ENCODE measurements around the gene THADA.
A peak's percentile ranks its signal among the peaks of the same experiment; 100 is the strongest.
"Not testable (repeated sequence)": the region's sequence is repeated elsewhere in the genome, so short reads cannot be mapped to it uniquely, and the experiment has no call there.

THADA gene, protein sequence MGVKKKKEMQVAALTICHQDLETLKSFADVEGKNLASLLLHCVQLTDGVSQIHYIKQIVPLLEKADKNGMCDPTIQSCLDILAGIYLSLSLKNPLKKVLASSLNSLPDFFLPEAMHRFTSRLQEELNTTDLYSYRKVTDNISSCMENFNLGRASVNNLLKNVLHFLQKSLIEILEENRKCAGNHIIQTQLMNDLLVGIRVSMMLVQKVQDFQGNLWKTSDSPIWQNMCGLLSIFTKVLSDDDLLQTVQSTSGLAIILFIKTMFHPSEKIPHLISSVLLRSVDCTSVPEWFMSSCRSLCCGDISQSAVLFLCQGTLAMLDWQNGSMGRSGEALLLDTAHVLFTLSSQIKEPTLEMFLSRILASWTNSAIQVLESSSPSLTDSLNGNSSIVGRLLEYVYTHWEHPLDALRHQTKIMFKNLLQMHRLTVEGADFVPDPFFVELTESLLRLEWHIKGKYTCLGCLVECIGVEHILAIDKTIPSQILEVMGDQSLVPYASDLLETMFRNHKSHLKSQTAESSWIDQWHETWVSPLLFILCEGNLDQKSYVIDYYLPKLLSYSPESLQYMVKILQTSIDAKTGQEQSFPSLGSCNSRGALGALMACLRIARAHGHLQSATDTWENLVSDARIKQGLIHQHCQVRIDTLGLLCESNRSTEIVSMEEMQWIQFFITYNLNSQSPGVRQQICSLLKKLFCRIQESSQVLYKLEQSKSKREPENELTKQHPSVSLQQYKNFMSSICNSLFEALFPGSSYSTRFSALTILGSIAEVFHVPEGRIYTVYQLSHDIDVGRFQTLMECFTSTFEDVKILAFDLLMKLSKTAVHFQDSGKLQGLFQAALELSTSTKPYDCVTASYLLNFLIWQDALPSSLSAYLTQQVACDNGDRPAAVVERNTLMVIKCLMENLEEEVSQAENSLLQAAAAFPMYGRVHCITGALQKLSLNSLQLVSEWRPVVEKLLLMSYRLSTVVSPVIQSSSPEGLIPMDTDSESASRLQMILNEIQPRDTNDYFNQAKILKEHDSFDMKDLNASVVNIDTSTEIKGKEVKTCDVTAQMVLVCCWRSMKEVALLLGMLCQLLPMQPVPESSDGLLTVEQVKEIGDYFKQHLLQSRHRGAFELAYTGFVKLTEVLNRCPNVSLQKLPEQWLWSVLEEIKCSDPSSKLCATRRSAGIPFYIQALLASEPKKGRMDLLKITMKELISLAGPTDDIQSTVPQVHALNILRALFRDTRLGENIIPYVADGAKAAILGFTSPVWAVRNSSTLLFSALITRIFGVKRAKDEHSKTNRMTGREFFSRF (N-terminal part only)

DNA sequence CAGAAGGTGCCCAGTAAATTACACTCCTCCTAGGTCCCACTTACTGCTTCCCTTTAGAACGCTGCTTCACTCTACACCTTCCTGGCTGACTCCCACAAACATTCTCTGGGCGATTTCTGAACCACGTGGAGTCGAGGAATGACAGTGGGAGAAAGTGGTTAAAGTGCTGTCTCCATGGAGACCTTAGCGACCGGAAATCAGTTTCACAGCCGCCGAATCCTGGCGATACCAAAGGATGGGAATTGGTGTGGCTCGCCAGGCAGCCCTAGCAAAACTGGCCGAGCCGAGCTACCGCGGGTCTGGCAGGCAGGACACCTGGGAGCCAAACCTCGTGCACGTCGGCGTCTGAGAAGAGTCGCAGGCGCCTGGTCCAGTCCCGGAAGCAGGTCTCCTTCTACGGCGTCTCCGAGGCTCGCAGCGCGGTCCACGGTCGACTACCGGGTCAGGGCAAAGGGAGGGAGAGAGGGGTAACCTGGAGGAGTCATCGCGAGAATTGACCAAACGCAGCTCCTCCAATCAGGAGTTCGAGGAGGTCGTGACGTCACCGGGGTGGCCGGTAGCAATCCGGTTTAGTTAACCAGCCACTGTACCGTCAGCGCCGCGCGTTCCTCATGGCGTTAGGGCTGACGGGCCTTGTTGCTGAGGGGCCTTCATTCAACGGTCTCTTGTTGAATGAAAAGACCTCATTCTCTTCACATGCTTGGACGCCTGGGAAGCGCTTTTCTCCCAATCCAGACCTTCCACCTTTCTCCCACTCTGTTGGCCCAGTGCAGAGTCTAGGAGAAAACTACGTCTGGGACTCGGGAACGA is at the start of gene THADA:
TSS of gene THADA (minus strand) at position 436 of the 810 bp plus-strand sequence. CDS start 3,646 bp downstream, outside the sequence.
- peak; percentile 51 for DNase-seq

DNA sequence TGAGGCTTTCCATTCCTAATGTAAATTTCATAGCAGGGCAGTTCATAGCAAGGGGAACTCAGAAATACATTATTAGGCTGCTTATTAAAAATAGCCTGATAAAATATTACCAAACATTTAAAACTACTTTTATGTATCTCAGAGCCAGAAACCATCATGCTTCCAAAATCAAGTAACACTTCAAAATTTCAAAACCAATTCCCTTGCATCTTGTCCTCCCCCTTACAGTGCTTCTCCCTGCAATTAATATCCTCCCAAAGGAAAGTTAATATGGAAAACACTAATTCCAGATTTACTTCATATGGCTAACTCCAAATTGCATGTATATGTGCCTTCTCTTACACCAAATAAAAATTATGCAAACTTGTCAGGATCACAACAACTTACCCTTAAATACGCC is 47.8 kb upstream of the THADA start:
- DNase-seq = no peak

DNA sequence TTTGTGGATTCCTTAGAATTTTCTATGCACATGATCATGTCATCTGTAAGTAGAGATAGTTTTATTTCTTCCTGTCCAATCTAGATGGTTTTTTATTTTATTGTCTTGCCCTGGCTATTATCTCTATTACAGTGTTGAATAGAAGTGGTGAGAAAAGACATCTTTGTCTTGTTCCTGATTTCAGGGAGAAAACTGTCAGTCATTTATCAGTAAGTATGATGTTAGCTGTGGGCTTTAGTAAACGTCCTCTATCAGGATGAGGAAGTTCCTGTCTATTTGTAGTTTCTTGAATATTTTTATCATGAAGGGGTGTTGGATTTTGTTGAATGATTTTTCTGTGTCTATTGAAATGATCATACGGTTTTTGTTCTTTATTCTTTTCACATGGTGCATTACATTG is 46.5 kb upstream of the THADA start:
- no peak for DNase-seq

DNA sequence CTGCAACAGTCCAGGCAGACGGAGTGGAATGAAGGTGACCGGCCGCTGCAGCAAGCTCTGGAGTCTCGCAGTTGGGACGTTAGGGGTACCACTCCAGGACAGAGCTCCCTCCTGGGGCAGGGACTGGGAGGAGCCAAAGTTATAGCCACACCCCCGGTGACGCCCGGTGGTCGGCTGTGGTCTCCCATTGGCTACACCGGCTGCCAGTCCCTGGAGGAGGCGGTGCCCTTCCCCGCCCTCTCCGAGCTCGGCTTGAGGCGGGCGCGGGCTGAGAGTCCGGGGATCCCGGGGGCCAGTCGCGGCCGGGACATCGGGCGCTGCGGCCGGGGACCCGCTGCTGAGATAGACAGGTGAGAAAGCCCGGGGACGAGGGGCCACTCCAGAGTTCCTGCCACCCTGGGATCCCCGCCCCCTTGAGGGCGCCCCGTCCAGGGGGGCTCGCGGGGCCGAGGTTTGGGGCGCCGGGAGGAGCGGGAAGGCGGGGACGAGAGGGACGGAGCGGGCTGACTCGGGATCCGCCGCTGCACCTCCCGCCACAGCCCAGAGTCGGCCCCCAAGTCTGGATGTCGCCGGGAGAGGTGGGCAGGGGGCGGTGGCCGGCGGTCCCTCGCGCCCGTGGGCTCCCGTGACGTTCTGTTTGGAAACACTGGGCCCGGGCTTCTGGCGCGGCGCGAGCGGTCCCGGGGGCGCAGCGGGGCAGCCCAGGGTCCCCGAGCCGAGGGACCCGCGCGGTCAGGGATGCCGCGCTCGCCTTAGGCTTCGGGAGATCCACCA is 41.4 kb upstream of the THADA start, which contains the start of gene PLEKHH2:
TSS of gene PLEKHH2 (plus strand) at position 231 of the 774 bp plus-strand sequence. CDS start 7,414 bp downstream, outside the sequence.
- DNase-seq = peak; percentile 77

DNA sequence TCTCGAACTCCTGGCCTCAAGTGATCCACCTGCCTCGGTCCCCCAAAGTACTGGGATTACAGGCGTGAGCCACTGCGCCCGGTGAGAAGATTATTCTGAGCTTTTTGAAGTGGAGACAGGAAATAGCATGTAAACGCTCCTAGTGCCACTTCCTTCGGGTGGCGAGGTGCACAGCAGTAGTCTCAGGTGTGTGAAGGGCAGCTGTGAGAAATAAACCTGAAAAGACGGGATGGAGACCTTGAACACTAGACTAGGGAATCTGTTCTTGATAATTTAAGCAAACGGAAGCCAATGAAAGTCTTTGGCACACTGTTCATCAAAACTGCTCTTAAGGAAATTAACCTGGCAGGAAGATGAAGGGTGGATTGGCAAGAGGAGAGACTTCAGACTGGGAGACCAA is 40.8 kb upstream of the THADA start:
- no peak for DNase-seq

DNA sequence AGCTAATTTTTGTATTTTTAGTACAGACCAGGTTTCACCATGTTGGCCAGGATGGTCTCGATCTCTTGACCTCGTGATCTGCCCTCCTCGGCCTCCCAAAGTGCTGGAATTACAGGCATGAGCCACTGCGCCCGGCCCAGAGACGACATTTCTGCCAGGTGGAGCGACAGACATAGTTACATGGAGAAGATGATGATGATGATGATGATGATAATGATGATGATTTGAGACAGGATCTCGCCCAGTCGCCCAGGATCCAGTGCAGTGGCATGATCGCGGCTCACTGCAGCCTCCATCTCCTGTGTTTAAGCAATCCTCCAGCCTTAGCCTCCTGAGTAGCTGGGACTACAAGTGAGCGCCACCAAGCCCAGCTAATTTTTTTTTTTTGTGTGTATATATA is 40.3 kb upstream of the THADA start:
- DNase-seq = not testable (repeated sequence)

DNA sequence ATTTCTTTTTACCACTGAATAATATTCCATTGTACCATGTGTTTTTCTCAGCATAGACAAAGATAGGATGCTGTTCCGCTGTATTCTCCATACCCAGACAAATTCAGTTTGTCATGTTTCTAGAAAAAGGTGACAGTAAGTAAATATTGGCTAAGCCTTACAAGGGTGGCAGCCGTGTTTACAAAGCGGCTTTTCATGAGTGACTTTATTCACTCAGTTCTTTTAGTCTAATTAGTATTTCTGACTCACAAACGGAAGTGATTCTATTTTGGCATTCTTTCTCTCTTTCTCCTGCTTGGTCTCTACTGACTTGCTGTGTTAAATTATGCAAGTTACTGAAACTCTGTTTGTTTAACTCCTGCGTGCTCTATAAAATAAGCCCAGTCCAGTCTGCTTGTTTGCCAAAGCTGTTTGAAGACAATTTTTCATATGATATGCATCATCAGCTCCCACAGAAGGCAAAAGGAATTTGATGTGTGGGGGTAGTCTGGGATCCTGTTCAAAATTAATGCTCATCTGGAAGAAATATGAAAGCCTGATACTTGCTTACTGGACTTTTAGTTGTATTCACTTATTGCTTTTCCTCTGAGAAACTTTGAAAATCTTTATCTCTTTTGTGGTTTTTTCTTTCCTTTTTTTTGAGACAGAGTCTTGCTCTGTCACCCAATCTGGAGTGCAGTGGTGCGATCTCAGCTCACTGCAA is 38.9 kb upstream of the THADA start:
- DNase-seq = no peak

DNA sequence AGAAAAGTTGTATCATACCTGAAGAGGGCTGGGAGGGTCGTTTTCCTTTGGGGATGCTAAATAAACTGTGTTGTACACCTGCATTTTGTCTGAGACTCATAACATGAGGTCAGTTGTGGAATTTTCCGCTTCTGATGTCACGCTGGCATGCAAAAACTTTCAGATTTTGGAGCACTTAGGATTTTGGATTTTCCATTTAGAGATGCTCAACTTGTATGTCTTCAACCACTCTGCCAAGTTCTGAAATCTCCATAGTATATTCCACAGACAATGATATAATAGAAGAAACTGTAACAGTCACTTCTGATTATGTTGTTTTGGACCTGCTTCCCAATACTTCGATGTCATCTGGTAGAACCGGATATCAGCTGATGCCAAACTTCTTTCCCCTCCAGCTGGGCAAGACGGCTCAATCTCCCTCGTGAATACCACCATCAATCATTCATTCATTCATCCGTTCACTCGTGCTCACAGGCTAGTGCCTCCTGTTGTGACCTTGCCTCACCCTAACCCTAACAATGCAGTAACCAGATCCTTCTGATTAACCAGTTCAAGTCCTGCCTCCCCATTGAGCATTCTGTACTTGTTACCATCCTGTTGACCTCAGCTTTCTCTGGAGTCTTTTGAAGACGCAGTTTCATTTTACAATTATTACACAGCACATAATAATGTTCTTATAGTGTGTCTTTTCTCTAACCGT is 35.9 kb upstream of the THADA start:
- DNase-seq = no peak

DNA sequence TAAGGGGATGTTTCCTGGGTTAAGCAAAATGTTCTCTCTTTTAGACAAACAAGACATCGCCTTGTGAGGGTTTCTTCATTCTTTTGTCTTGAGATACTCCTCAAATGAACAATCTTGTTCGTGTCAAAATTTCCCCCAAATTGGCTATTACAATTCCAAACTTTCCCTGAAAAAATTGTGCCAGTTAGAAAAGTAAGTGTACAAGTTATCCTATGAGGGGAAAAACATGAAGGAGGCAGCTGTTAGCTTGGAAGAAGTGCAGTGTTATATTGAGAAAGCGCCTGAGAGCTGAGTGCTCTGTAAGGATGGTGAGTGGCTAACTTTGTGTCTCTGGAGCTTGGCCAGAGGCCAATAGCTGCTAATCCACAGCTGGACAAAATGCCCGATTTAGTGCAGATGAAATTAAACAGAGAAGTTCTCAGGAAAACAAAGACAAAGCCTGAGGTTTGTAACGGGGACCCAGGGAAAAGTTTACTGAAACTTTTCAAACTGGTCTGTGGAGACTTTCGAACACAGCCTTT is 27.2 kb upstream of the THADA start:
- no peak for DNase-seq

DNA sequence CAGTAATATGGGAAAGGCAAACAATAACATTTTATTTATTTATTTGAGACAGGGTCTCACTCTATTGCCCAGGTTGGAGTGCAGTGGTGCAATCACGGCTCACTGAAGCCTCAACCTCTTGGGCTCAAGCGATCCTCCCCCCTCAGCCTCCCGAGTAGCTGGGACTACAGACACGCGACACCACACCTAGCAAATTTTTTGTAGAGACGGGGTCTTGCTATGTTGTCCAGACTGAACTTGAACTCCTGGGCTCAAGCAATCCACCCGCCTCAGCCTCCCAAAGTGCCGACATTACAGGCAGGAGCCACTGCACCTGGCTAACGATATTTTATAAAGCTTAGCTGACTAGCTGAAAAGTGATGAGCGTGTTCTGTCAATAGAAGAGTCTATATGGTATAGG is 23.7 kb upstream of the THADA start:
- no peak for DNase-seq

DNA sequence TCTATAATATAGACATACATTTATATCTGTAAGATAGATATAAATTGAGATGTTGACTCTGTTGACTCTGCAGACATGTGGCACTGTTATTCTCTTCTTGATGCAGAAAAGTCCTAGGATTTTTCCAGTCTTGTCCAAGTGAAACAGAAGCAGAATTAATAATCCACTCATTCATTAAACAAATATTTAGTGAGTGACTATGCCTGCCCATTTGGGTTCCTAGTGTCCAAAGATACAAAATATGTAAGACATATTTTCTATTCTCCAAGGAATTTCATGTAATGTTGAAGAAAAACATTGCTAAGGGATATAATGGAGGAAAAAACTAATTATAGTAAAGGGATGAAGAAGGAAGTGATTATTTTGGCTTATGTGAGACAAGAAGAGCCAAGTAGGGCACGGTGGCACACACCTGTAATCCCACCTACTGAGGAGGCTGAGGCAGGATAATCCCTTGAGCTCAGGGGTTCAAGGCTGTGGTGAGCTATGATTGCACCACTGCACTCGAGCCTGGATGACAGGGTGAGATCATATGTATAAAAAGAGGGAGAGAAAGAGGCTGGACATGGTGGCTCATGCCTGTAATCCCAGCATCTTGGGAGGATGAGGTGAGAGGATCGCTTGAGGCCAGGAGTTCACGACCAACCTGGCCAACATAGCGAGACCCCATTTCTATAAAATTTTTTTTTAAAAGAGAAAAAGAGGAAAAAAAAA is 21.3 kb upstream of the THADA start:
- no peak for DNase-seq

DNA sequence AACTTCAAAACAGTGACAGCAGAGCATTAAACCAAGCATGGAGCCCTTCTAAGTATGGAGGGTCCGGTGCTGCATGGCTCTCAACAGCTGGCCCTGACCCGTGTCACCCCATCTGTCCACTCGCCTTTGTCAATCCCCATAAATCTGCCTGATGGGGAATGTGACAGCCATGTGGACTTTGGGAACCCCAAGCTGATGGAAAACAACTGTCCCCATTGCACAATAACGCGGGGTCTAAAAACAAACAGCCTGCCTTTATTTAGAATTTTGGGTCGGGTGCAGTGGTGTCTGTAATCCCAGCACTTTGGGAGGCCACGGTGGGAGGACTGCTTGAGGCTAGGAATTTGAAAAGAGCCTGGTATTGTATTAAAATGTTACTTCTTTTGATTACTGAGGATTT is 17.1 kb upstream of the THADA start:
- no peak for DNase-seq

DNA sequence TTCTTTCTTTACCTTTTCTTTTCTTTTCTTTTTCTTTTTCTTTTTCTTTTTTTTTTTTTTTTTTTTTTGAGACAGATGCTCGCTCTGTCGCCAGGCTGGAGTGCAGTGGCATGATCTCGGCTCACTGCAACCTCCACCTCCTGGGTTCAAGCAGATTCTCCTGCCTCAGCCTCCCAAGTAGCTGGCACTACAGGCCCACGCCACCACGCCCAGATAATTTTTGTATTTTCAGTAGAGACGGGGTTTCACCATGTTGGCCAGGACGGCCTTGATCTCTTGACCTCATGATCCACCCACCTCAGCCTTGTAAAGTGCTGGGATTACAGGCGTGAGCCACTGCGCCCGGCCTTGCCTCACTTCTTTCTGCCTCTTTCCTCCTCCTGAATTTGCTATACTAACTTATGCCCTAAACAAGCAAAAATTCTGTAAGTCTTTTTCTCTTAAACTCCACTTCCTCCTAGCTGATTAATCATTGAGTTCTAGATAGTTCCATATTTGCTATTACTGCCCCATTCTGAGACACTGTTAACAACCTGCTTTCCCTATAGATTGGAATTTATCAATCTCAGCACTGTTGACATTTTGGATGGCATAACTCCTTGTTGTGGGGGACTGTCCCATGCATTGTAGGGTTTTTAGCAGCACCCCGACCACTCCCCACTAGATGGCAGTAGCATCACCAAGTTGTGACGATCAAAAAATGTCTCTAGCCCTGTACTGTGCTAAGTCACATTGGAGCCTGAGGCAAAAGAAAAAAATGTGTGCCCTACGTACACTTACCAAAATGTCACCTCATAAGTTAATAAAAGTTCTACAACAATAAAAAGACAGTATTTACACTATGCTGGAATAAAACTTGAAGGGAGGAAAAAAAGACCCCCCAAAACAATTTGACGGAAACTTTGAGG is 16.4 kb upstream of the THADA start:
- no peak for DNase-seq

DNA sequence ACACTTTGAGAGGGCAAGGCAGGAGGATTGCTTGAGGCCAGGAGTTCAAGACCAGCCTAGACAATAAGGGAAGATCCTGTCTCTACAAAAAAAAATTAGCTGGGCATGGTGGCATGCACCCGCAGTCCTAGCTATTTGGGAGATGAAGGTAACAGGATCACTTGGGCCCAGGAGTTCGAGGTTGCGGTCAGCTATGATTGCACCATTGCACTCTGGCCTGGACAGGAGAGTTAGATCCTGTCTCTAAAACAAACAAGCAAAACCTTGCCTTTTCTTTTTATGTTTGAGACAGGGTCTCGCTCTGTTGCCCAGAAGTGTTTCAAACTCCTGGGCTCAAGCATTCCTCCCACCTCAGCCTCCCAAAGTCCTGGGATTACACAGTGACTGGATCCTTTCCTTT is 14.5 kb upstream of the THADA start:
- DNase-seq = no peak

DNA sequence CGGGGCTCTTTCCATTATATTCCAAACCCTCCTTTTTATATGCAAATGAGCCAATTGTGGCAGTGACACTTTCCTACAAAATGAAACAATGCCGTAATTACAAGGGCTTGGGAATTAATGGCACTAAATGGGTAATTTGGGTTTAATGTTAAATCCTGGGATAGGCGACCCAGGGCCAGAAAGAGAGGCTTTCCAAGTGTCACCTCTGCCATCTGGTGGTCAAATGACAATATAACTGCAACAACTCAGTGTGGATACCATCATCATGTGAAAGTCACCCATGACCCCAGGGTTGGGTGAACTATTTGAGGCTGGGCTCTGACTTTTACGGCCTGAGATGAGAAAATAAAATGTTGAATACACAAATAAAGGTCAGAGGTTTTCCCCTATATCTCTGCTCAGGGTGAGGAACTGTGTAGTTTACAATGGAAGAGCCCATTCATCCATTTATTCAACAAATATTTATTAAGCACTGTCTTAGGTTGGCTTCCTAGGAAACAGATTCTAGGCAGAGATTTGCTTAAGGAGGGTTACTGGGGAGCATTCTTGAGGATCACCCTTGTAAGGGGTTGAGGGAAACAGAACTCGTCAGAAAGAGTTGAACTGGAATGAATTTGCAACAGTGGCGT is 13.6 kb upstream of the THADA start:
- DNase-seq = peak; percentile 20

DNA sequence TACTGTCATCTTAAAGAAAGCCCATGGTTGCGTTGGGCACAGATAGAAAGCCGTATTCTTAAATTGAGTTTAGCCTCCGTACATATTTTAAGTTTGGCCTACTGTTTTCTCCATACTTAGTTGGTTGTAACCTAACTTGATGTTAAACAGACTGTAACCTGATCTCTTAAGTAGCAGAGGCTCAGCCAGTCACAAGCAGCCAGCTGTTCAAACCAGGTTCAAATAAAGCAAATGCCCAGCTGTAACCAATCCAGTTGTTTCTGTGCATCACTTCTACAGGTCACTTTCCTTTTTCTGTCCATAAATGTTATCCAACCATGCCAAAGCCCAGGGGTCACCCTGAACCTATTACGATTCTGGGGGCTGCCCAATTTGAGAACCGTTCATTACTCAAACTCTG is 10.0 kb upstream of the THADA start:
- no peak for DNase-seq

DNA sequence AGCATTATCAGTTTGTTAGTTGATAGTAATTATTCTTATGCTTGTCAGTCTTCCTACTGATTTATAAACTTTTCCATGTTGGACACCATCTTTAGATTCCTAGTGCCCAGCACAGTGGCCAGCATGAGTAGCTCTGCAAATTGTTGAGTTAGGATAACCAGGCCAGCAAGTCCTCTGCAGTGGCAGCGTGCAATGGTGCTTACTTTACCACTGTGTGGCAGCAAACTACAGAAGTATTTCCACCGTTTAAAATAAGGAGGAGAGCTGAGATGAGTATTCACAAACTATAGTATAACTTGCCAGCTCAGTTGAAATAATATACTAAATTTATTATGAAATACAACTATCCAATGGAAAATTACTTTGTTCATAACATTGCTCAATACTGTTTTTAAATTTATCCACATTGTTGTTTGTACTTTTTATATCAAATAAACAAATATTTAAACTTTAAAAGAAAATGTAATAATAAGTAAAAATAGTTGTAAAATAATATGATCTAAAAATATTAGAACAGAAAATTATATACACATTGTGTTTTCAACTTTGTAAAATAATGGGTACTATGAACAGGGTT is 9.3 kb upstream of the THADA start:
- peak; percentile 36 for DNase-seq

Data from 8988T (cell line).